GM12801 (cell line): Measurements from ENCODE around the gene ZNF423.

Experiments used
- CTCF ChIP-seq: IDR thresholded peaks from one replicate; pipeline ENCODE4 v1.5.1; 2011; ENCODE audit warnings: control low read depth; ENCODE audit not compliant: insufficient read length; ENCODE audit errors: extremely low read depth

Gene ZNF423

GRCh38 chr16:49487746-49488145 lies 368.2 kb downstream of the ZNF423 start:
- TF ChIP-seq CTCF, result no peak

DNA sequence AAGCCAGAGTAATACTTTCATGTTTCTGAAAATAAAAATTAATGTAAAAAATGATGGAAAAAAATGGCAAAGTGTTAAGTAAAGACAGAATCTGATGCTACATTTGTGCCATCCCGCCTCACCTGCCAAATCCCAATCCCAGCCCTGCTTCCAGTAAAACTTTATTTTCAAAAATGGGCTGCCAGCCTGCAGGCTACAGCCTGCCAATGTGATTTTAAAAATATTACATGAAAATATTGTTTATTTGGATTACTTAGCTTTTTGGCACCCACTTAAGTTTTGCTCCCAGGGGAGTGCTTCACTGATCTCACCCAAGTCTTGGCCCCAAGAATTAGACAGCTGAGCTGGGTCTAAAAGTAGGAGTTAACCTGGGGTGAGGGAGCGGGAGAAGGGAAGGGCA lies 369.5 kb downstream of the ZNF423 start:
- no peak for TF ChIP-seq CTCF

DNA sequence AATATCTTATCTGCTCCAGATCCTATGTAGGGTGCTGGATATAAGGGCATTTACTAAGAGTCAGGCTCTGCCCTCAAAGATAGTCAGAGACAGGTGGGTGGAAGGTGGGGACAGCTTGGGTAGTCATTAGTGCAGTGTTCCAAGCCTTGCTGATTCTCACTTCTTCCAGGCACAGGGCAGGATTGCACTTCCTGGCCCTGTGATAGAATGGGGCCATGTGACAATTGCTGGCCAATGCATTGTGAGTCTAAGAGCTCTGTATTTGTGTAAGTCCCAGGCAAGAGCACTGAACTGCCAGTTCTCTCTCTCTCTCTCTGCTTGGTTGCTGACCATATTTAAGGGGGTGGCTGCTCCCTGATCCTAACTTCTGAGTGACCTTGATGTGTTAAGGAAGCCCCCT lies 370.2 kb downstream of the ZNF423 start:
- TF ChIP-seq CTCF, result no peak

DNA sequence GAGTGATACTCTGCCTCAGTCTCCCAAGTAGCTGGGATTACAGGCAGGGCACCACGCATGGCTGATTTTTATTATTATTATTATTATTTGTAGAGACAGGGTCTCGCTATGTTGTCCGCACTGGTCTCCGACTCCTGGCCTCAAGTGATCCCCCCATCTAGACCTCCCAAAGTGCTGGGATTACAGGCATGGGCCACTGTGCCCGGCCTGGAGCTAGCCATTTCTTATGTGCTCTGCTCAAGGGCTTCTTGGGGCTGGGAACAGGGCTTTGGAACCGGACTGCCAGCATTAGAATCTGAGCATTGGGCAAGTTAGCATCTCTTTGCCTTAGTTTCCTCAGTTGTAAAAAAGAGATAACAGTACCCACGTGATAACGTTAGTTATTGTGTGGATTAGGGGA lies 371.0 kb downstream of the ZNF423 start:
- TF ChIP-seq CTCF, result no peak

DNA sequence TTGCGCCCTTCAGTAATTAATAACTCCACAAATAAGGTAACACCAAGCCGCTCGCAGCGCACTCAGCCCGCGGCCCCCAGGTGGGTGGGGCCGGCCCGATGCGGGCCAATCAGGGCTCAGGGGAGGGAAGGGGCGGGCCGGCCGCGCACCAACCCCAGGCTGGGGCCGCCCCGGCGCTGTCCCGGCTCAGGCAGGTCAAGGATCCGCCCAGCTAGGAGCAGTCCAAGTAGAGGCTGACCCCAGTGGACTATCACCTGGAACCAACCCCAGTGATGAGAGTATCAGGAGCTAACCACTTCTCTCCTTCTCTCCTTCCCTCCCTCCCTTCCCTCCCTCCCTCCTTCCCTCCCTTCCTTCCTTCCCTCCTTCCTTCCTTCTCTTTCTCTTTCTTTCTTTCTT lies 371.5 kb downstream of the ZNF423 start:
- no peak for TF ChIP-seq CTCF

- no peak for TF ChIP-seq CTCF
Measured at GRCh38 chr16:49483651-49484450, 372.1 kb downstream of the ZNF423 start.

- no peak for TF ChIP-seq CTCF
Measured at GRCh38 chr16:49483251-49483650, 372.7 kb downstream of the ZNF423 start.
